Measurements from ENCODE around the gene MRI1. TPM values are rescaled to one million over a fixed set of nuclear protein-coding genes. Genes with fewer than 3 reads are reported as not detected.
A peak's percentile ranks its signal among the peaks of the same experiment; 100 is the strongest.

The MRI1 gene
- total RNA-seq, 1 experiment from 2014 or later = 19.6 TPM

- ATAC-seq (no peak), DNase-seq (ENCODE audit: low read depth, low spot score) (no peak)
- Histone ChIP-seq H2AFZ (ENCODE audit: low read depth, low read length, poor library complexity, severe bottlenecking) (no peak overlapping the region), H3K4me3 (replicated peaks in 1 of 2; ENCODE audit: low read depth in 1 of 2, low read length in 2 of 2) (no peak overlapping the region), H3K4me2 (ENCODE audit: low read length) (0 out of 2 replicates have a peak overlapping the region, but pooled peaks have one; percentile 72), H3K9me2 (ENCODE audit: insufficient read depth) (no peaks in the 10 kb centered on the region), H3K27me3 (ENCODE audit: insufficient read depth, low read length) (no peaks in the 10 kb centered on the region), H3K27ac (ENCODE audit: low read depth, low read length) (no peak overlapping the region), H4K20me1 (ENCODE audit: insufficient read depth) (no peaks in the 10 kb centered on the region), H3K4me1 (ENCODE audit: control insufficient read depth in 1 of 2, insufficient read depth in 2 of 2, low read length in 2 of 2) (peaks cover 3 to 17% of the 10 kb centered on the region in 2 experiments; a peak in 2 of 4 replicates), H3K9me3 (ENCODE audit: control insufficient read depth in 1 of 2, insufficient read depth in 1 of 2, low read depth in 1 of 2, low read length in 2 of 2) (no peaks in the 10 kb centered on the region), H3K9ac (ENCODE audit: low read length) (no peak overlapping the region), H3K36me3 (ENCODE audit: control insufficient read depth in 1 of 2, insufficient read depth in 2 of 2, low read length in 2 of 2) (no peaks in the 10 kb centered on the region; a peak in 2 of 4 replicates), H3K79me2 (ENCODE audit: insufficient read depth, low read length) (no peaks in the 10 kb centered on the region)
- POLR2A ChIA-PET = no interaction called here
- RAD21 ChIA-PET (ENCODE audit: low non-redundant PET in 1 of 2, low total read pairs in 2 of 2, uncharacterized antibody in 2 of 2, unreplicated experiment in 2 of 2) = no interaction called here
- BruUV-seq (replicated peaks) = no TSS peak
- intact Hi-C loops (cut with micrococcal nuclease) = no loop called here
- CTCF ChIA-PET = no interaction called here
- TF ChIP-seq RAD21 (IDR thresholded peaks at IDR 0.05; ENCODE audit: low read depth) = no peak
- no peak for TF ChIP-seq ZBTB33 (IDR thresholded peaks at IDR 0.05; ENCODE audit: extremely low read depth, insufficient replicate concordance, low read length)
- TF ChIP-seq EZH2phosphoT487 (IDR thresholded peaks at IDR 0.05; ENCODE audit: borderline replicate concordance) = no peak
- TF ChIP-seq CTCF (IDR thresholded peaks at IDR 0.05 in 2 of 3, conservative IDR thresholded peaks at IDR 0.05 in 1 of 3; ENCODE audit: borderline replicate concordance in 1 of 3, insufficient read depth in 1 of 3, low read depth in 2 of 3, low read length in 2 of 3) = no peak
- TF ChIP-seq CBX3 (IDR thresholded peaks at IDR 0.05; ENCODE audit: low read depth) = no peak
- TF ChIP-seq EGR1 (IDR thresholded peaks at IDR 0.05; ENCODE audit: low read depth) = no peak
- no peak for TF ChIP-seq REST (IDR thresholded peaks at IDR 0.05; ENCODE audit: low read depth)
- no peak for TF ChIP-seq ZNF274 (IDR thresholded peaks at IDR 0.05; ENCODE audit: low read depth, low read length)
- no peak for TF ChIP-seq TCF7L2 (IDR thresholded peaks at IDR 0.05; ENCODE audit: borderline replicate concordance, extremely low read depth, insufficient read depth, insufficient read length)
These were observed 1.8 kb downstream of the MRI1 start for GRCh38 chr19:13766095-13766481.
